DMS79 (cell line): ENCODE results near the gene CHST8.
A peak's percentile ranks its signal among the peaks of the same experiment; 100 is the strongest.
"Not testable (repeated sequence)": the region's sequence is repeated elsewhere in the genome, so short reads cannot be mapped to it uniquely, and the experiment has no call there.

Experiments
- DNase-seq: peaks from one replicate; lab custom pipeline; 2025; lab: John Stamatoyannopoulos, UW

Gene CHST8

GRCh38 chr19:33812388-33813330 lies 190.9 kb downstream of the CHST8 start:
- no peak for DNase-seq

- no peak for DNase-seq
Measured at GRCh38 chr19:33813391-33814101, 191.8 kb downstream of the CHST8 start.

GRCh38 chr19:33814181-33815165 lies 192.7 kb downstream of the CHST8 start:
- DNase-seq: no peak

- no peak for DNase-seq
Measured at GRCh38 chr19:33815380-33816340, 193.9 kb downstream of the CHST8 start.

- DNase-seq: no peak
Measured at GRCh38 chr19:33818411-33818810, 196.7 kb downstream of the CHST8 start.

GRCh38 chr19:33819078-33819477 lies 197.3 kb downstream of the CHST8 start:
- not testable (repeated sequence) for DNase-seq

GRCh38 chr19:33819506-33819879 lies 197.7 kb downstream of the CHST8 start:
- no peak for DNase-seq

GRCh38 chr19:33819880-33820781 lies 198.4 kb downstream of the CHST8 start:
- DNase-seq: peak; percentile 30

- DNase-seq: no peak
Measured at GRCh38 chr19:33821871-33822270, 200.1 kb downstream of the CHST8 start.
